Left lung (tissue), 10 donors: Measurements from ENCODE around the gene RET. TPM values are rescaled to one million over a fixed set of nuclear protein-coding genes. Genes with fewer than 3 reads are reported as not detected.
A peak's percentile ranks its signal among the peaks of the same experiment; 100 is the strongest.

Source experiments
- ATAC-seq: fragments of 200-7000 bp; cut with Tn5 transposase; one replicate; pipeline ENCODE4 v1.9.1; 2020; ENCODE audit warnings: moderate library complexity
- DNase-seq, 4 donors: peaks; one replicate each; pipeline ENCODE4 v3.0.0-alpha.2; 2013 to 2020
- H3K27ac ChIP-seq, 2 donors: fragments of 200-600 bp; sonication (generic) in 1 of 2; one replicate each; pipeline versions ENCODE4 v1.5.0 to v1.8.0; 2020 to 2021
- H3K27me3 ChIP-seq, 2 donors: fragments of 200-600 bp; sonication (generic) in 1 of 2; one replicate each; pipeline versions ENCODE4 v1.5.0 to v1.8.0; 2020 to 2021
- H3K36me3 ChIP-seq, 2 donors: fragments of 200-600 bp; sonication (generic) in 1 of 2; one replicate each; pipeline versions ENCODE4 v1.5.0 to v1.8.0; 2020 to 2021
- H3K4me1 ChIP-seq, 2 donors: fragments of 200-600 bp; one replicate each; pipeline ENCODE4 v1.8.0; 2021
- H3K4me3 ChIP-seq, 2 donors: fragments of 200-600 bp; sonication (generic) in 1 of 2; one replicate each; pipeline versions ENCODE4 v1.5.0 to v1.8.0; 2020 to 2021; ENCODE audit warnings: mild to moderate bottlenecking in 1 of 2
- H3K9me3 ChIP-seq, 2 donors: fragments of 200-600 bp; sonication (generic) in 1 of 2; one replicate each; pipeline versions ENCODE4 v1.5.0 to v1.8.0; 2020 to 2021
- intact Hi-C, 2 donors: fragments of 100-400 bp; cut with DNase I; formaldehyde crosslinking; loops; one replicate each; pipeline versions ENCODE4 v1.11.2 to v1.14.2; 2022
- polyA plus RNA-seq, 6 donors: library from polyadenylated mRNA; unstranded; fragments of 120-200 nt; gene quantifications; one replicate each; pipeline ENCODE4 v1.2.1, GENCODE V29; 2013; ENCODE audit not compliant: insufficient read length in 6 of 6
- total RNA-seq, 2 donors: library from RNA; stranded (reverse); fragmentation: NEBNext Ultra II Directional; extraction: Animal tissue kit (Norgen Biotek cat#: 25700); gene quantifications; one replicate each; pipeline ENCODE4 v1.2.1, GENCODE V29; 2021
- TF ChIP-seq, protein P1 (sequence below), 2 donors: fragments of 200-600 bp; sonication (generic) in 1 of 2; IDR thresholded peaks; one replicate each; pipeline versions ENCODE4 v1.5.0 to v1.8.0; 2021; ENCODE audit warnings: antibody characterized with exemption in 2 of 2
- donor health status: DM: no; HTN: yes; CAD: no.
- donor health status: DM: no; HTN: no; CAD: no.

Gene RET
- total and polyA plus RNA-seq, 8 donors = 0.97 to 3.8 (median 2.0) TPM

DNA sequence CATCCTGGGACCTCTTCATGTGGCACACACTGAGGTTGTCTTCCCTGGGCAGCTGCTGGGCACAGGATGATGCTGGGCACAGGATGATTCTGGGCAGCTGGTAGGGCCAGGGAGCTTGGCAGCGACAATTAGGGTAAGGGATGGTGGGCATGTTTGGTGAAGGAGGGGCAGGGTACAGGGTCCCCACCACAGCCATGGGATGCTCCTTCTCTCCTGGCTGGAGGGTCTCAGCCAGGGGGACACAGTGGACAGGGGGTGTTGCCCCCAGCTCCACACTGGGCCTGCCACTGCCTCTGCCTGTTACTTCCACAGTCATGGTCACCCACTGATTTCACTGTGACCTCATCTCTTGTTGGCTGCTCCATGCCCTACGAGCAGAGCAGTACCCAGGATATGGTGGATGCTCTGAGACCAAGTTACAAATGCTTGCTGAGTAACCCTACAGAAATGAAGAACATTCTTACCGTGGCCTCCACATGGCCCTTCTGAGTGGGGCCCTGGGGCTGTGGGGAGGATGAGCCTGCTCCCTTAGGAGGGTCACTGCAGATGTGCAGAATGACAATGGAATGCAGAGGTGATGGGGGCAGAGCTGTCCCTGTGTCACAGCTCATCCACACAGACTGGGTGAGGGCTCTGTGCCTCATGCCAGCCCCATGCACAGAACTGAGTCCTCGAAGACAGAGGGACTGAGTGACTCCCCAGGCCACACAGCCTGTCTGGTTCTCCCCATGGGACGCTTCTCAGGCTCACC lies 28.4 kb upstream of the RET start:
- TF ChIP-seq, protein P1, sequence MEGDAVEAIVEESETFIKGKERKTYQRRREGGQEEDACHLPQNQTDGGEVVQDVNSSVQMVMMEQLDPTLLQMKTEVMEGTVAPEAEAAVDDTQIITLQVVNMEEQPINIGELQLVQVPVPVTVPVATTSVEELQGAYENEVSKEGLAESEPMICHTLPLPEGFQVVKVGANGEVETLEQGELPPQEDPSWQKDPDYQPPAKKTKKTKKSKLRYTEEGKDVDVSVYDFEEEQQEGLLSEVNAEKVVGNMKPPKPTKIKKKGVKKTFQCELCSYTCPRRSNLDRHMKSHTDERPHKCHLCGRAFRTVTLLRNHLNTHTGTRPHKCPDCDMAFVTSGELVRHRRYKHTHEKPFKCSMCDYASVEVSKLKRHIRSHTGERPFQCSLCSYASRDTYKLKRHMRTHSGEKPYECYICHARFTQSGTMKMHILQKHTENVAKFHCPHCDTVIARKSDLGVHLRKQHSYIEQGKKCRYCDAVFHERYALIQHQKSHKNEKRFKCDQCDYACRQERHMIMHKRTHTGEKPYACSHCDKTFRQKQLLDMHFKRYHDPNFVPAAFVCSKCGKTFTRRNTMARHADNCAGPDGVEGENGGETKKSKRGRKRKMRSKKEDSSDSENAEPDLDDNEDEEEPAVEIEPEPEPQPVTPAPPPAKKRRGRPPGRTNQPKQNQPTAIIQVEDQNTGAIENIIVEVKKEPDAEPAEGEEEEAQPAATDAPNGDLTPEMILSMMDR (IDR thresholded peaks at IDR 0.05) = no peak
- Histone ChIP-seq H3K4me1 (no peaks in the 10 kb centered on the region), H3K4me3 (no peak overlapping the region), H3K27ac (no peak overlapping the region), H3K27me3 (peaks cover 0 to 19% of the 10 kb centered on the region in 2 donors), H3K9me3 (no peaks in the 10 kb centered on the region), H3K36me3 (no peaks in the 10 kb centered on the region)
- ATAC-seq (no peak), DNase-seq (peak in 1 of 4 donors; percentile 36)
- intact Hi-C loops = no loop called here

DNA sequence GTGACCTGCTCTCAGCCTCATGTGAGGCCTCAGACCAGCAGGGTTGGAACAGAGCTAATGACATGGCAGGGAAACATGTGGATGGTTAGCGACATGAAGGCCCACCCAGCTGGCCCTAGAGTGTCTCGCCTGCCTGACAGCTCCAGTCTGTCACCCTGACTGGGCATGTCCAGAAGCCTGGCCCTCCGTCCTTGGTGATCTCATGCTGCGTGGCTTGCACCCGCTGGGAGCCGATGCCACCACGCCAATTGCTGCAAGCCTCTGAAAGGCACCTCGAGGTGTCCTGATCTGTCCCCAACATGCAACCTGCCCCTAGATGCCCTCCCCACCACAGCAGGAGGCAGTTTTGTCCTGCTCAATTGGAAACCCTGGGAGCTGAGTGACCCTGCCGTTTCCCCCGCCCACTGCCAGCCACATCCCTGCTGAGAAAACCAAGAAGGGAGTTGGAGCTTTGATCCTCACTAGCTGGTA lies 27.8 kb upstream of the RET start:
- TF ChIP-seq, protein P1 (IDR thresholded peaks at IDR 0.05) = no peak
- Histone ChIP-seq H3K4me3 (no peak overlapping the region), H3K27ac (no peak overlapping the region), H3K4me1 (no peaks in the 10 kb centered on the region), H3K27me3 (peaks cover 0 to 19% of the 10 kb centered on the region in 2 donors), H3K36me3 (no peaks in the 10 kb centered on the region), H3K9me3 (no peaks in the 10 kb centered on the region)
- ATAC-seq = no peak
- peak in 1 of 4 donors; percentile 40 for DNase-seq
- intact Hi-C loops = no loop called here

- H3K27ac ChIP-seq = no peak overlapping the region
- H3K9me3 ChIP-seq = no peaks in the 10 kb centered on the region
- TF ChIP-seq, protein P1 (IDR thresholded peaks at IDR 0.05) = no peak
- no peak overlapping the region for H3K4me3 ChIP-seq
- intact Hi-C loops = no loop called here
- ATAC-seq (no peak), DNase-seq (no peak)
- peaks cover 0 to 19% of the 10 kb centered on the region in 2 donors for H3K27me3 ChIP-seq
- H3K36me3 ChIP-seq = no peaks in the 10 kb centered on the region
- no peaks in the 10 kb centered on the region for H3K4me1 ChIP-seq
Observed at GRCh38 chr10:43050011-43050410, 26.9 kb upstream of the RET start.

- DNase-seq = no peak
- Histone ChIP-seq H3K9me3 (no peaks in the 10 kb centered on the region), H3K27me3 (peaks cover 0 to 22% of the 10 kb centered on the region in 2 donors), H3K4me3 (no peak overlapping the region), H3K36me3 (no peaks in the 10 kb centered on the region), H3K4me1 (no peaks in the 10 kb centered on the region), H3K27ac (no peak overlapping the region)
- intact Hi-C loops = no loop called here
- TF ChIP-seq, protein P1 (IDR thresholded peaks at IDR 0.05) = no peak
- no peak for ATAC-seq
Observed at GRCh38 chr10:43053825-43054224, 23.0 kb upstream of the RET start.

- intact Hi-C loops = no loop called here
- DNase-seq = no peak
- Histone ChIP-seq H3K4me3 (no peak overlapping the region), H3K36me3 (no peaks in the 10 kb centered on the region), H3K27me3 (peaks cover 0 to 22% of the 10 kb centered on the region in 2 donors), H3K9me3 (no peaks in the 10 kb centered on the region), H3K27ac (no peak overlapping the region), H3K4me1 (no peaks in the 10 kb centered on the region)
- no peak for ATAC-seq
- TF ChIP-seq, protein P1 (IDR thresholded peaks at IDR 0.05) = no peak
Observed at GRCh38 chr10:43054593-43054992, 22.3 kb upstream of the RET start.
